H1 (cell line): Measurements from ENCODE around the gene NFKBIL1. TPM values are rescaled to one million over a fixed set of nuclear protein-coding genes. Genes with fewer than 3 reads are reported as not detected.

Source experiments
- CHD7 ChIP-seq: fragments of 300-600 bp; sonication (generic); IDR thresholded peaks from 2 replicates; pipeline ENCODE4 v1.7.1; 2012; ENCODE audit warnings: low read length, moderate library complexity, mild to moderate bottlenecking, inconsistent platforms; ENCODE audit not compliant: insufficient replicate concordance
- EZH2 ChIP-seq: fragments of 200-600 bp; sonication (generic); IDR thresholded peaks from 2 replicates; pipeline ENCODE4 v1.7.1; 2012; ENCODE audit warnings: low read depth, mild to moderate bottlenecking, moderate library complexity, low read length, inconsistent platforms; ENCODE audit not compliant: severe bottlenecking
- SP1 ChIP-seq: IDR thresholded peaks from 2 replicates; pipeline ENCODE4 v1.6.1; 2011; ENCODE audit warnings: low read depth, low read length
- TEAD4 ChIP-seq: IDR thresholded peaks from 2 replicates; pipeline ENCODE4 v1.6.1; 2012; ENCODE audit warnings: low read depth, low read length, inconsistent platforms, mixed read lengths
- polyA plus RNA-seq, 7 experiments: library from polyadenylated mRNA; depleted of rRNA in 3 of 7; stranded (reverse) in 5 of 7; unstranded in 2 of 7; fragments of >200 nt in 5 of 7; fragments of 200-250 nt in 2 of 7; gene quantifications; 1 replicate in 5 of 7; 2 replicates in 1 of 7; 4 replicates in 1 of 7; pipeline versions ENCODE4 v1.2.1 to v1.2.3, GENCODE V29; 2011 to 2013; ENCODE audit warnings: missing spikeins in 2 of 7, mixed read lengths in 2 of 7
- total RNA-seq: library from RNA; stranded (reverse); fragmentation: NEBNext Ultra II Directional; extraction: Animal tissue kit (Norgen Biotek cat#: 25700); gene quantifications from 2 replicates; pipeline ENCODE4 v1.2.1, GENCODE V29; 2021

NFKBIL1 gene
- total and polyA plus RNA-seq, 2 of the 8 experiments (the other 6 are each of a cell fraction or from before 2014, with no cell fraction given): 7.5 to 11.2 TPM

DNA sequence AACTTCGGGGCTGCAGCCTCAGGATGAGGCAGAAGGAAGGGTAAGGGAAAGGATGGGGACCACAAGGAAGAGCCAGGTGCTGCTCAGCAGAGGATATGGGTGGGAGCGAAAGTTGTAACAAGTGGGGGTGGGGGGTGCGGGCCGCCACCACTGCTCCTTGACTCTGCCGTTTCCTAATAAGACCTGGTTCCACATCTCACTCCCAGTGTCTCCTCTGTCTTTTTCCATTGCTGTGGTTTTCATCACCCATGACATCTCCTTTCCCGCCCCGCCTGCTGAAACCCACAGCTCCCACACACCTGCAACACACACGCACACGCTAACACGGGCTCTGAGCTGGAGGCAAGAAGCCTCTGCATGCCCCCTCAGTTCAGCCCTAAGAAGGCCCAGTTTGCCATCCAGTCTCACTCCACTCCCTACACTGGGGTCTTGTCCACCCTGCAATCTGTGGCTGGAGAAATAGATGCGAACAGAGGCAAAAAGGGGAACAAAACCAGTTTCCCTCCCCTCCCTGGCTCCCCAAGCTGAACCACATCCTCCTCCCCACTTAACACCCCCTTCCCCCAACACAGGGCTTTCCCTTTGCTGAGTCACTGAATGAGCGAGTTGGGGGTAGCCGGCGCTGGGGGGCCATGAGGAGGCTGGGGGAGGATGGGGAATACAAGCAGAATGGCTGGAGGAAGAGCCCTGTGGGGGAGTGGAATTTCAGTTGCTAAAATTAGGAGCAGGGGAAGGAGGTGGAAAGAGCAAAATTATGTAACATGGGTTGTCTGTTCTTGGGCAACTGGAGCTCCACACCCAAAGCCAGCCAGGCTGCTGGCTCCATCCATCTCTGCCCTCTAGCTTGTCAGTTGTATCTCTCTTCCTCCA is 11.5 kb downstream of the NFKBIL1 start (continued):
- no peak for TF ChIP-seq CHD7
- TF ChIP-seq SP1: no peak
- no peak for TF ChIP-seq EZH2
- TF ChIP-seq TEAD4: no peak
